Aorta (tissue), 5 donors: ENCODE results near the gene PROZ. TPM values are rescaled to one million over a fixed set of nuclear protein-coding genes. Genes with fewer than 3 reads are reported as not detected.

Experiments
- ATAC-seq: fragments of 200-7000 bp; cut with Tn5 transposase; one replicate; pipeline ENCODE4 v1.9.1; 2022; ENCODE audit warnings: moderate library complexity; ENCODE audit not compliant: low FRiP score
- DNase-seq, 2 donors: peaks; one replicate each; pipeline ENCODE4 v3.0.0-alpha.2; 2020
- H3K27ac ChIP-seq, 2 donors: one replicate each; pipeline ENCODE4 v1.5.1; 2013; ENCODE audit warnings: low read length in 2 of 2, mild to moderate bottlenecking in 2 of 2, moderate library complexity in 2 of 2, control low read depth in 1 of 2, inconsistent platforms in 1 of 2, low read depth in 1 of 2
- H3K27me3 ChIP-seq, 2 donors: one replicate each; pipeline ENCODE4 v1.6.1; 2013; ENCODE audit warnings: control low read depth in 1 of 2, low read length in 1 of 2, mild to moderate bottlenecking in 1 of 2, moderate library complexity in 1 of 2; ENCODE audit not compliant: insufficient read depth in 2 of 2, control insufficient read depth in 1 of 2
- H3K36me3 ChIP-seq, 2 donors: one replicate each; pipeline ENCODE4 v1.6.1; 2013; ENCODE audit warnings: control low read depth in 1 of 2, low read length in 1 of 2, mild to moderate bottlenecking in 1 of 2; ENCODE audit not compliant: insufficient read depth in 2 of 2, control insufficient read depth in 1 of 2
- H3K4me1 ChIP-seq, 2 donors: one replicate each; pipeline ENCODE4 v1.6.1; 2013; ENCODE audit warnings: low read length in 2 of 2, control low read depth in 1 of 2, mild to moderate bottlenecking in 1 of 2, moderate library complexity in 1 of 2; ENCODE audit not compliant: insufficient read depth in 2 of 2, control insufficient read depth in 1 of 2
- H3K4me3 ChIP-seq, 2 donors: one replicate each; pipeline ENCODE4 v1.5.1; 2013; ENCODE audit warnings: low read length in 2 of 2, control low read depth in 1 of 2, mild to moderate bottlenecking in 1 of 2
- H3K9me3 ChIP-seq: one replicate; pipeline ENCODE4 v1.6.1; 2013; ENCODE audit warnings: mild to moderate bottlenecking, low read length; ENCODE audit not compliant: control insufficient read depth
- WGBS, 2 donors: extraction: QIAGEN DNeasy Blood & Tissue Kit; methylation state at CpG; one replicate each; pipeline ENCODE4 v1.1.7; 2013; 5-methylcytosine and 5-hydroxymethylcytosine counted together
- intact Hi-C, 2 donors: fragments of 100-400 bp; cut with DNase I; formaldehyde crosslinking; loops; one replicate each; pipeline versions ENCODE4 v1.14.2 to v1.15.0; 2022
- polyA plus RNA-seq, 2 donors: library from polyadenylated mRNA; stranded (reverse); fragments of 200-250 nt; gene quantifications; one replicate each; pipeline ENCODE4 v1.2.3, GENCODE V29; 2013
- total RNA-seq, 2 donors: library from RNA; stranded (reverse); fragmentation: NEBNext Ultra II Directional; extraction: Animal tissue kit (Norgen Biotek cat#: 25700); gene quantifications; one replicate each; pipeline ENCODE4 v1.2.1, GENCODE V29; 2021
- donor health status: healthy with polysubstance abuse.
- donor health status: Bipolar disorder and iron deficiency.
- donor health status: DM: no; HTN: no; CAD: no.
- donor health status: DM: no; HTN: no; CAD: no.
- donor health status: DM: yes; HTN: yes; CAD: no.

PROZ gene
- total and polyA plus RNA-seq, 4 donors: not detected

DNA sequence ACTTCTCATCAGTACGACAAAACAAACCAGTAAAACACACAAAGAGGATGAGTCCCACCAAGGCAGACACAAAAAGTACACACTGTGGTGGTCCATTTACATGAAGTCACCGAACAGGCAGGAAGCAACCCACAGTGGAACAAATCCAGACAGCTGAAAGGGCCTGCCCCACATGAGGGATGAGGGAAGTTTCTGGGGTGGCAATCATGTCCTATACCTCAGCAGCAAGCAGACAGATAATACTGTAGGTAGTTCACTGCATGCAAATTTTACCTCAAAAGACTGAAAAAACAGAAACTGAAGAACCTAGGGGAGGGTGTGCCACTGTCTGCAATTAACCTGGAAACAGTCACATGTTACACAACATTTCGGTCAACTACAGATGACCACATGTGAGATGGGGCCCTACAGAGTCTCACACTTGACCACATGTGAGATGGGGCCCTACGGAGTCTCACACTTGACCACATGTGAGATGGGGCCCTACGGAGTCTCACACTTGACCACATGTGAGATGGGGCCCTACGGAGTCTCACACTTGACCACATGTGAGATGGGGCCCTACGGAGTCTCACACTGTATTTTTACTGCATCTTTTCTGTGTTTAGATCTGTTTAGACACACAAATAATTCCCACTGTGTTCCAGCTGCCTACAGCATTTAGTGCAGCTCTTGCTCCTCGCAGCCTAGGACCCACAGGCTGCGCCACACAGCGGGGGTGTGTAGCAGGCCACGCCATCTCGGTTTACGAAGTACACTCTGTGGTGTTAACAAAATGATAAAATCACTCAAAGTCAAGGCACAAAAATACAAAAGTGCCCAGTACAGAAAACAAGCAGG, 27.8 kb downstream of the PROZ start:
- ATAC-seq: no peak
- H3K27ac ChIP-seq: no peak overlapping the region
- intact Hi-C loops: no loop called here
- no peaks in the 10 kb centered on the region for H3K9me3 ChIP-seq
- H3K27me3 ChIP-seq: no peaks in the 10 kb centered on the region
- H3K4me1 ChIP-seq: no peaks in the 10 kb centered on the region
- H3K4me3 ChIP-seq: no peak overlapping the region
- no peak for DNase-seq
- 79 to 83% methylated on average over 12 to 13 of the region's 13 CpGs for WGBS, 2 donors
- H3K36me3 ChIP-seq: peaks cover 4 to 8% of the 10 kb centered on the region in 2 donors

DNA sequence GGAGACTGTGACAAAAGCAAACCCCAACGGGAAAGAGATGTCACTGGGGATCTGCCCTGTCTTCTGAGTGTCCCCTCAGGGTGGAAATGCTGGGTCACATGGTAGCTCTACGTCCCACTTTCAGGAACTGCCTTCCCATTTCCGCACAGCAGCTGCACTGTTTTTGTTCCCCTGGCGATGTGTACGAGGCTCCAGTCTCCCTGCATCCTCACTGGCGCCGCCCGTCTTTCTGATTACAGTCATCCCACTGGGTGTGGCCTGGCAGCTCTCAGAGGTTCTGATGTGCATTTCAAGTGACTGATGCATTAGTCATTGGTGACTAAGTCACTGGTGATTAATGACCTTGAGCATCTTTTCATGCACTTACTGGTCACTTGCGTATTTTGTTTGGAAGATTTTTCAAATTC, 28.8 kb downstream of the PROZ start:
- H3K36me3 ChIP-seq: peaks cover 4 to 8% of the 10 kb centered on the region in 2 donors
- H3K4me3 ChIP-seq: no peak overlapping the region
- no peaks in the 10 kb centered on the region for H3K27me3 ChIP-seq
- DNase-seq: peak; percentile 89 to 91
- H3K27ac ChIP-seq: no peak overlapping the region
- 54 to 55% methylated on average over 9 of the region's 9 CpGs for WGBS, 2 donors
- H3K4me1 ChIP-seq: no peaks in the 10 kb centered on the region
- H3K9me3 ChIP-seq: no peaks in the 10 kb centered on the region
- intact Hi-C loops: no loop called here
- ATAC-seq: peak; percentile 71

DNA sequence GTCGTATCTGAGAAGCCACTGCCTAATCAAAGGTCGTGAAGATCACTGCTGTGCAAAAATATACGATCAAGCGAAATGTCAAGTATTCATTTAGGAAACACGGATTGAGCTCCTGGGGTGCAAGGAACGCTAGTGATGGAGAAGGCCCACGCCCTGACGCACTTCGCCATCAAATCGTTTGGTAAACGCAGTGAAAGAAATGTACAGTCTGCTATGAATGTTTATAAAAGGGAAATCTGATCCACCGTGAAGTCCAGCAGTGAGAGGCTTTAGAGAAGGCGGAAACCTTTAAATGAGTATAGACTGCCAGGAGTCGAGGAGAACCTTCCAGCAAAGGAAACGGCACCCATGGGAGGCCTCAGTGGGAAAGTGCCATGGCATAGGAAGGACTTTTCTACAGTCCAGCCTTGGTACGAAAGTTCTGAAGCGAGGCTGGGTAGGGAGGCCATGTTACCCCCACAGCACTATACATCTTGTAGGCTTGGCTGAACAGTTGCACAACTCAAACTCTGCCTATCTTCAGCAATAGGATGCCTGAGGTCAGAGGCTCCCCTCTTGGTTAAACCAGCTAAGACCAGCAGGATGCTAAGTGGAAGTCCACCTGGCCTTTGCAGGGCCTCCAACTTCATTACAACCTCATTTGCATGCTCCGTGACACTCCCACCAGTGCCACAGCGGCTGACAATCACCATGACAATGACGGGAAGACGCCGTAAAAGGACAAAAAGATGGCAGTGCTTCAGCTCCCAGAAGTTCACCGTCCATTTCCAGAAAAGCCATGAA, 29.6 kb downstream of the PROZ start:
- DNase-seq: no peak
- no peaks in the 10 kb centered on the region for H3K9me3 ChIP-seq
- H3K4me1 ChIP-seq: no peaks in the 10 kb centered on the region
- no peak overlapping the region for H3K4me3 ChIP-seq
- peaks cover 4 to 8% of the 10 kb centered on the region in 2 donors for H3K36me3 ChIP-seq
- H3K27me3 ChIP-seq: no peaks in the 10 kb centered on the region
- intact Hi-C loops: no loop called here
- ATAC-seq: no peak
- WGBS, 2 donors: 92% methylated on average over 23 of the region's 23 CpGs
- no peak overlapping the region for H3K27ac ChIP-seq

DNA sequence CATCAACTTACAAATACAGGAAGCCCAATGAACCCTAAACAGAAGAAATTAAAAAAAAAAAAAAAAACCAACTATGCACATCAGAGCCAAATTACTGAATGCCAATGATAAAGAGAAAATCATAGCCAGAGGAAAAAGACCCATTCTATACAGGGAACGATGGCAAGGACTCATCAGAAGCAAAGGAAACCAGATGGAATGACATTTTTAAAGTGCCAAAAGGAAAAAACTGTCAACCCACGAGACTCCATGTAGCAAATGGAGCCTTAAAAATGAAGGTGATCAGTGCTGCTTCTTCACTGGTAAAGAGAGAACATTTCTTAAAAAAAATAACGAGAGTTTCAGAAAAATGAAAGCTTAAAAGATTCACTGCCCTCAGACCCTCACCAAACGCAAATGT, 31.7 kb downstream of the PROZ start:
- Histone ChIP-seq H3K27me3 (no peaks in the 10 kb centered on the region), H3K9me3 (no peaks in the 10 kb centered on the region), H3K36me3 (peaks cover 4 to 5% of the 10 kb centered on the region in 2 donors), H3K4me3 (no peak overlapping the region), H3K27ac (no peak overlapping the region), H3K4me1 (no peaks in the 10 kb centered on the region)
- intact Hi-C loops: no loop called here
- ATAC-seq: no peak
- no peak for DNase-seq
- WGBS, 2 donors: 79 to 85% methylated on average over 4 of the region's 4 CpGs

DNA sequence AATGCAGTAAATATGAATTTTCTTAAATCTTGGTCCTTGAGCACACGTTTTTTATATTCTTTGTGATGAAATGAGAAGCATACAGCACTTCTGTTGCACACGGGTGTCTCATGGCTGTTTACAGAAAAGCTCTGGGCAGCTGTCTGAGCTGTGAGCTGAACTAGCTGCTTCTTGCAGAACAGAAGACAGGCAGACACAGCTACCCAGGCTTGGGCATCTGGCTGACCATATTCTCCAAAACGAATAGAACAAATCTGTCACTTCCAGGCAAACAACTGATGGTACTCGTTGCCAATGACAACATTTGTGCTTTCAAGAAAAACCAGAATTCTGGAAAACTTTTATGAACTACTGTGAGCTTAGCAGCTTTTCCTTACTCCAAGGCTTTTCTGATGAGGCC, 33.8 kb downstream of the PROZ start:
- H3K36me3 ChIP-seq: peaks cover 5 to 9% of the 10 kb centered on the region in 2 donors
- H3K4me1 ChIP-seq: no peaks in the 10 kb centered on the region
- no peak overlapping the region for H3K27ac ChIP-seq
- 23 to 24% methylated on average over 4 of the region's 4 CpGs for WGBS, 2 donors
- H3K27me3 ChIP-seq: no peaks in the 10 kb centered on the region
- DNase-seq (no peak), ATAC-seq (no peak)
- no peak overlapping the region for H3K4me3 ChIP-seq
- intact Hi-C loops: no loop called here
- H3K9me3 ChIP-seq: no peaks in the 10 kb centered on the region

DNA sequence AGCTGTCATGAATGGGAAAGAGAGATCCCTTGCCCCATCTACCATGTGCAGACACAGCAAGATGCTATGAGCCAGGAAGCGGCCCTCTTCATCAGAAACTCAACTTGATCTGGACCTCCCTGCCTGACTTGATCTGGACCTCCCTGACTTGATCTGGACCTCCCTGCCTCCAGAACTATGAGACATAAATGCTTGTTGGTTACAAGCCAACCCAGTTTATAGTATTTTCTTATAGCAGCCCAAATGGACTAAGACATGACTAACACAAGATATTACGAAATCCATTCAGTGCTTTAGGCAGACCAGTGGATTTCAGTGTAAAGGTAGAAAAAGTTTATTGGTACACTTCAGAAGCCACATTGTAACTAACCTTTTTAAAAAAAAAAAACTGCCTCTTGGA, 34.5 kb downstream of the PROZ start:
- DNase-seq (no peak), ATAC-seq (no peak)
- H3K36me3 ChIP-seq: peaks cover 8 to 9% of the 10 kb centered on the region in 2 donors
- H3K4me3 ChIP-seq: no peak overlapping the region
- H3K4me1 ChIP-seq: no peaks in the 10 kb centered on the region
- no peaks in the 10 kb centered on the region for H3K9me3 ChIP-seq
- WGBS, 2 donors: 96 to 97% methylated on average over 2 of the region's 2 CpGs
- intact Hi-C loops: no loop called here
- H3K27me3 ChIP-seq: no peaks in the 10 kb centered on the region
- no peak overlapping the region for H3K27ac ChIP-seq

DNA sequence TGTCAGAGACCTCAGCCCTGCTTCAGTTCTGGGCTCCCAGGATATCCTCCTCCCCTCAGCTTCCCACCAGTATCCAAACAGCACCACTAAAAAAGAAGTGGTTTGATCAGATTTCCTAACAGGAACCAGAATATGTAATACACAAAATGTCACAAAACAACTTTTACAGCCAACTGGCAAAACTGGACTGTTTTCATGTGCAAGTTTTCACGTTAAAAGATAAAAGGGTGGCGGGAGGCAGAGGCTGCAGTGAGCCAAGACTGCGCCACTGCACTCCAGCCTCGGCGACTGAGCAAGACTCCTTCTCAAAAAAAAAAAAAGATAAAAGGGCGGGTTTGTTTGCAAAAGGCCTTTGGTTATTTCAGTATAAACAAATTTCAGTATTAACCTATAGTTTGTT, 36.9 kb downstream of the PROZ start:
- peaks cover 7 to 9% of the 10 kb centered on the region in 2 donors for H3K36me3 ChIP-seq
- no peak for DNase-seq
- intact Hi-C loops: no loop called here
- H3K27ac ChIP-seq: no peak overlapping the region
- WGBS, 2 donors: 82 to 83% methylated on average over 6 of the region's 6 CpGs
- H3K9me3 ChIP-seq: no peaks in the 10 kb centered on the region
- no peak overlapping the region for H3K4me3 ChIP-seq
- ATAC-seq: no peak
- H3K4me1 ChIP-seq: no peaks in the 10 kb centered on the region
- H3K27me3 ChIP-seq: no peaks in the 10 kb centered on the region

DNA sequence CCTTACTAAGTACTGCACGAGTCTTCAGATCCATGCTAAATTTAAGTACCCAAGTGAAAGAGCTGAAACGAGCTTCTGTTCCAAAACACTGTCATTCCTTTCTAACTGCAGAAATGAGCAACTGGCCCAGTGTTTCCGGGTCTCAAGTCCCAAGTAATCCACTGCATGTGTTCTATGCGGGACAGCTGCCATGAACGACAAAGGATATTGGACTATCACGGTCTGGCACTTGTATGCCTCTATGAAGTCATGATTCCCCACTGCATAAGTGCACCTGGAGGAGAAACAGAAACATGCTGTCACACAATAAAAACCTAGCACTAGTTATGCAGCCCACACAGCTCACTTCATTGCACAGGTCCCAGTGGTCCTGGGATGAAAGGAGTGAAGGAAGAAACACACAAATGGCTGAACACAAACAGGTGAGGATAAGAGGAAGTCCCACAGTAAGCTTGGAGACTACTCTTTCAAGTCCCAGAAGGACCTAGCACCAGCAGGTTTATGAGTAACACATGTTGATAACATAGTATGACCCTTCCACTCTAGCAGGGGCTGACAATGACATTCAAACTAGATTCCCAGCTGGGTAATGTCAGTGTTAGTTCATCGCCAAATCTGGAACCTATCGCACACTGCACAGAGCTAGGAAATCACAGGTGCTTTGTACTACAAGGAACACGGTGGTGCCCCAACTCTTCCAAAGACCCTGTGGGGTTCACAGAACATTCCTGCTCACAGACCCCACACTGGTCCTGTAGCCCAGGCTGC, 38.7 kb downstream of the PROZ start:
- Histone ChIP-seq H3K27ac (no peak overlapping the region), H3K27me3 (no peaks in the 10 kb centered on the region), H3K4me1 (no peaks in the 10 kb centered on the region), H3K9me3 (no peaks in the 10 kb centered on the region), H3K4me3 (no peak overlapping the region), H3K36me3 (peaks cover 6 to 9% of the 10 kb centered on the region in 2 donors)
- ATAC-seq: no peak
- intact Hi-C loops: no loop called here
- DNase-seq: no peak
- WGBS, 2 donors: 85 to 88% methylated on average over 9 of the region's 9 CpGs
